BJ (cell line): ENCODE results near the gene ZNF512B. TPM values are rescaled to one million over a fixed set of nuclear protein-coding genes. Genes with fewer than 3 reads are reported as not detected.
"Not testable (repeated sequence)": the region's sequence is repeated elsewhere in the genome, so short reads cannot be mapped to it uniquely, and the experiment has no call there.

Source experiments
- CTCF ChIA-PET: fragments of 350-600 bp; formaldehyde crosslinking; extraction: SDS; loops from one replicate; lab custom pipeline; 2021; ENCODE audit warnings: antibody characterized with exemption, inconsistent platforms; lab: Yijun Ruan, JAX
- POLR2A ChIA-PET: fragments of 300-600 bp; sonication (Branson Sonifier 250); formaldehyde crosslinking; extraction: SDS; loops from one replicate; lab custom pipeline; 2021; ENCODE audit warnings: antibody characterized with exemption; lab: Charles Lee
- DNase-seq: peaks from one replicate; pipeline ENCODE4 v3.0.0-alpha.2; 2011; ENCODE audit warnings: low read depth
- H3K27me3 ChIP-seq: 2 replicates; pipeline ENCODE4 v1.6.0; 2011; ENCODE audit warnings: low read length; ENCODE audit not compliant: control insufficient read depth, insufficient read depth
- H3K36me3 ChIP-seq: 2 replicates; pipeline ENCODE4 v1.5.1; 2011; ENCODE audit warnings: low read length; ENCODE audit not compliant: control insufficient read depth, insufficient read depth
- H3K4me3 ChIP-seq: 2 replicates; pipeline ENCODE4 v1.5.1; 2011; ENCODE audit warnings: low read depth, mild to moderate bottlenecking, control low read depth, low read length
- polyA plus RNA-seq: library from polyadenylated mRNA; depleted of rRNA; stranded (reverse); fragments of >200 nt; gene quantifications from 2 replicates; pipeline ENCODE4 v1.2.3, GENCODE V29; 2011
- TF ChIP-seq, protein P1 (sequence below): IDR thresholded peaks from 2 replicates; pipeline ENCODE4 v1.5.1; 2011; ENCODE audit warnings: low read depth, mild to moderate bottlenecking, control low read depth, inconsistent platforms, low read length, moderate library complexity; ENCODE audit not compliant: insufficient read depth

The ZNF512B gene
- polyA plus RNA-seq, 1 experiment: 6.0 TPM

DNA sequence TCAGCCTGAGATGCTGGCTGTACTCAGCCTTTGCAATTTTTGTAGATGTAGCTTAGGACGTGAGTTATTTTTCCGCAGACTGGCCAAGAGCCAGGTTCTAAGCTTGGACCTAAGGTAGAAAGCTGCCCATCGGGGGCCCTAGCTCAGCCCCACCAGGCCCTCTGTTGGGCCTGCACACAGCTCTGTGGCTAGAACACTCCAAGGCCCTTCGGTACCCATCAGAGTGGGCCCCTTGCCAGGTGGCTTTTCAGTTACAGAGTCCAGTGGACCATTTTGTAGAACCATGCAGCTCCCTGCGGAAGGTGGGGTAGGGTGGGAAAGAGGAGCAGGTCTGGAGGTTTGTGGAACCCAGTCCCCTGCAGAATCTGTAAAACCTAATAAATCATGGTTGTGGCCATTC lies 36.1 kb downstream of the ZNF512B start:
- no peak for DNase-seq
- Histone ChIP-seq H3K36me3 (peaks cover 41% of the 10 kb centered on the region), H3K4me3 (no peak overlapping the region), H3K27me3 (no peaks in the 10 kb centered on the region)
- TF ChIP-seq, protein P1, sequence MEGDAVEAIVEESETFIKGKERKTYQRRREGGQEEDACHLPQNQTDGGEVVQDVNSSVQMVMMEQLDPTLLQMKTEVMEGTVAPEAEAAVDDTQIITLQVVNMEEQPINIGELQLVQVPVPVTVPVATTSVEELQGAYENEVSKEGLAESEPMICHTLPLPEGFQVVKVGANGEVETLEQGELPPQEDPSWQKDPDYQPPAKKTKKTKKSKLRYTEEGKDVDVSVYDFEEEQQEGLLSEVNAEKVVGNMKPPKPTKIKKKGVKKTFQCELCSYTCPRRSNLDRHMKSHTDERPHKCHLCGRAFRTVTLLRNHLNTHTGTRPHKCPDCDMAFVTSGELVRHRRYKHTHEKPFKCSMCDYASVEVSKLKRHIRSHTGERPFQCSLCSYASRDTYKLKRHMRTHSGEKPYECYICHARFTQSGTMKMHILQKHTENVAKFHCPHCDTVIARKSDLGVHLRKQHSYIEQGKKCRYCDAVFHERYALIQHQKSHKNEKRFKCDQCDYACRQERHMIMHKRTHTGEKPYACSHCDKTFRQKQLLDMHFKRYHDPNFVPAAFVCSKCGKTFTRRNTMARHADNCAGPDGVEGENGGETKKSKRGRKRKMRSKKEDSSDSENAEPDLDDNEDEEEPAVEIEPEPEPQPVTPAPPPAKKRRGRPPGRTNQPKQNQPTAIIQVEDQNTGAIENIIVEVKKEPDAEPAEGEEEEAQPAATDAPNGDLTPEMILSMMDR: no peak
- CTCF ChIA-PET: interaction anchor here (1.0 to 1.9 kb wide), 3 partner anchors 13 to 40 kb away, joined by 3 to 8 read pairs (median 4); no protein-coding TSS in a partner anchor
- POLR2A ChIA-PET: no interaction called here

DNA sequence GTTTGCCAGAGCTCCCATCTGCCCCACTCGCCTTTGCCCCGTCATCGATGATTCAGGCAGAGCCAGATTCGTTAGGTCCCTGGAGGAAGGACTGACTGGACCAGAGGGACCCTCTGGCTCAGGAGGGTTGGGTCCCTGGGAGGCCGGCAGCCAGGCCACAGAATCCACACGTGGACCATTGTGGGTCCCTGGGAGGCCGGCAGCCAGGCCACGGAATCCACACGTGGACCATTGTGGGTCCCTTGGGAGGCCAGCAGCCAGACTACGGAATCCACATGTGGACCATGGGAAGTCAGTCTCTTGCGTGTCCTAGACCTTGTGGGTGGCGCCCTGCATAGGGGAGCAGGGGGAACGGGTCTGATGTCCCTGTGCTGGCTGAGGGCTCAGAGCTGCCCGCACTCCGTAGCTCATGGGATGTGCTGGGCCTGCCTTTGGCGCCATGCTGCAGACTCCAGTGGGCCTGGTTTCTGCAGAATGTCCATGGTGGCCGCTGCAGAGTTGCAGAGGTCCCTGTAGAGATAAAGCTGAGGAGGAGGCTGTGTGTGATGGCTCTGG lies 37.0 kb downstream of the ZNF512B start:
- CTCF ChIA-PET: interaction anchor here (0.6 to 1.1 kb wide), 2 partner anchors 41 to 168 kb away, joined by 3 read pairs; no protein-coding TSS in a partner anchor
- H3K36me3 ChIP-seq: peaks cover 40% of the 10 kb centered on the region
- POLR2A ChIA-PET: no interaction called here

DNA sequence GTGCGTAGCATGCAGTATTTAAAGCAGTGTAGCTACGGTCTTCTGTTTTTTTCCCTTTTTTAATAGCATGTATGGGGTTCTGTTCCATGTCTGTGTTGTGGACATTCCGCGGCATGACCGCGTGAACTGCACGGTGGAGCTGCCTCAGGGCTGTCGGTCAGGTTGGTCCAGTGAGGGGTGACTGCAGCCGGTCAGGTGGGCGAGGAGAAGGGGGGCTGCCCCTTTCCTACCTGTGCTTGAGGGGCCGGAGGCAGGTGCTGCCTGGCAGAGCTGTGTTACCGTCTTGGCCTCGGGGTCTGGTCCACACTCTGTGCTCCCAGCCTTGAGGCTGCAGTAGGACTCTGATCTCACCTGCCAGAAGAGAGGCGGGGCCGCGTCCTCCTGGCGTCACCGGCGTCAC lies 38.0 kb downstream of the ZNF512B start:
- DNase-seq: no peak
- POLR2A ChIA-PET: no interaction called here
- H3K27me3 ChIP-seq: no peaks in the 10 kb centered on the region
- no peak overlapping the region for H3K4me3 ChIP-seq
- CTCF ChIA-PET: no interaction called here
- H3K36me3 ChIP-seq: peaks cover 40% of the 10 kb centered on the region
- TF ChIP-seq, protein P1: no peak

More for the DNA sequence above, 37.0 kb downstream of the ZNF512B start:
- Histone ChIP-seq H3K27me3 (no peaks in the 10 kb centered on the region), H3K4me3 (no peak overlapping the region)
- TF ChIP-seq, protein P1: no peak
- DNase-seq: no peak

DNA sequence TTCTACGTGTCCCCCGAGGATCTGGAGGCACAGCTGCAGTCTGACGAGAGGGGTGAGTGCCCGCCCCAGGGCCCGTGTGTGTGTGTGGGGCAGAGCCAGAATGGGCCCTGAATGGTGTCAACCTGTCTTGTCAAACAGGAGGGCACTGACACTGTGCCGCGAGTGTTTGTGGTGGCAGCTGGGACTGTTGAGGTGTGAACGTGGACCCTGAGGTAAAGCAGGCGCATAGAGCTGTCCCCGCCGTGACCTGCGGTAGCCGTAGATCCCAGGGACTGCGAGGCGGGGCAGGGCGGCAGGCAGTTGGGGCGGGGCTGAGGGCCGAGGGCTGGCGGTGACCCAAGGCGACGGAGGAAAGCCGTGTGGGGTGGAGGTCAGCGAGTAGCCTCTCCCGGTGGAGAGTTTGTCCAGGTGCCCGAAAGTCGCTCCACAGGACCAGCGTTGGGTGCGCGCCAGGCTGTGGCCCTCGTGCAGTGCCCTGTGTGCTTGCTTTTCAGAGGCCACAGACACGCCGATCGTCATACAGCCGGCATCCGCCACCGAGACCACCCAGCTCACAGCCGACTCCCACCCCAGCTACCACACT lies 38.7 kb downstream of the ZNF512B start:
- CTCF ChIA-PET: no interaction called here
- H3K4me3 ChIP-seq: no peak overlapping the region
- POLR2A ChIA-PET: no interaction called here
- TF ChIP-seq, protein P1: no peak
- H3K36me3 ChIP-seq: peaks cover 40% of the 10 kb centered on the region
- no peak for DNase-seq
- no peaks in the 10 kb centered on the region for H3K27me3 ChIP-seq

DNA sequence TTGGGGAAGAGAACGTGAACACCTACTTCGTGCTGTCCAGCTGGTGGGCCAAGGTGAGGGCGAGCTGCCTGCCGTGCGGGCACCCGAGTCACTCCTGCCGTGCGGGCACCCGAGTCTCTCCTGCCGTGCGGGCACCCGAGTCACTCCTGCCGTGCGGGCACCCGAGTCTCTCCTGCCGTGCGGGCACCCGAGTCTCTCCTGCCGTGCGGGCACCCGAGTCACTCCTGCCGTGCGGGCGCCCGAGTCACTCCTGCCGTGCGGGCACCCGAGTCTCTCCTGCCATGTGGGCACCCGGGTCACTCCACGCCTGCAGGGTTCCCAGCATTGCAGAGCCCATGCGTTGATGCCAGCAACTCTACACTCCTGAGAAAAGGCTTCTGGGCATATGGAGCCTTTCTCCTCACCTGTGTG lies 40.3 kb downstream of the ZNF512B start:
- POLR2A ChIA-PET, H3K4me3 ChIP-seq, DNase-seq, H3K27me3 ChIP-seq: not testable (repeated sequence)
- peaks cover 34% of the 10 kb centered on the region for H3K36me3 ChIP-seq
- CTCF ChIA-PET: interaction anchor here (0.6 kb wide), 1 partner anchor 28 kb away, joined by 3 read pairs; no protein-coding TSS in a partner anchor

DNA sequence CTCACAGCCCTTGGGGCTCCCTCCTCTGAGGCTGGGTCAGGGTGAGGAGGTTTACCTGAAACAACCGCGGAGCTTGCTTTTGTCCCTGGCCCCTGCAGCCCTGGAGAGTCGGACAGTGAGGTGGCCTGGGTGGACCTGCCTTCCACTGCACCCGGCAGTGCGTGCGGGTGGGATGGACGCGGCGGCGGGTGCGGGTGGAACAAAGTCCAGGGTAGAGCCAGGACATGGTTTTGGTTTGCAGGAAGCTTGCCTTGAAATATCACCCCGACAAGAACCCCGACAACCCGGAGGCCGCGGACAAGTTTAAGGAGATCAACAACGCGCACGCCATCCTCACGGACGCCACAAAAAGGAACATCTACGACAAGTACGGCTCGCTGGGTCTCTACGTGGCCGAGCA lies 40.7 kb downstream of the ZNF512B start:
- ChIA-PET POLR2A (no interaction called here), CTCF (interaction anchor here (0.6 kb wide), 1 partner anchor 28 kb away, joined by 3 read pairs; no protein-coding TSS in a partner anchor)
- no peak for DNase-seq
- Histone ChIP-seq H3K4me3 (no peak overlapping the region), H3K27me3 (no peaks in the 10 kb centered on the region), H3K36me3 (peaks cover 34% of the 10 kb centered on the region)
- TF ChIP-seq, protein P1: no peak
